ENCODE results near the gene LIN7B. TPM values are rescaled to one million over a fixed set of nuclear protein-coding genes. Genes with fewer than 3 reads are reported as not detected.

LIN7B gene
- total and polyA plus RNA-seq, 9 of the 15 experiments (the other 6 are each of a cell fraction or from before 2014, with no cell fraction given), result 0.89 to 15.7 (median 4.0) TPM

DNA sequence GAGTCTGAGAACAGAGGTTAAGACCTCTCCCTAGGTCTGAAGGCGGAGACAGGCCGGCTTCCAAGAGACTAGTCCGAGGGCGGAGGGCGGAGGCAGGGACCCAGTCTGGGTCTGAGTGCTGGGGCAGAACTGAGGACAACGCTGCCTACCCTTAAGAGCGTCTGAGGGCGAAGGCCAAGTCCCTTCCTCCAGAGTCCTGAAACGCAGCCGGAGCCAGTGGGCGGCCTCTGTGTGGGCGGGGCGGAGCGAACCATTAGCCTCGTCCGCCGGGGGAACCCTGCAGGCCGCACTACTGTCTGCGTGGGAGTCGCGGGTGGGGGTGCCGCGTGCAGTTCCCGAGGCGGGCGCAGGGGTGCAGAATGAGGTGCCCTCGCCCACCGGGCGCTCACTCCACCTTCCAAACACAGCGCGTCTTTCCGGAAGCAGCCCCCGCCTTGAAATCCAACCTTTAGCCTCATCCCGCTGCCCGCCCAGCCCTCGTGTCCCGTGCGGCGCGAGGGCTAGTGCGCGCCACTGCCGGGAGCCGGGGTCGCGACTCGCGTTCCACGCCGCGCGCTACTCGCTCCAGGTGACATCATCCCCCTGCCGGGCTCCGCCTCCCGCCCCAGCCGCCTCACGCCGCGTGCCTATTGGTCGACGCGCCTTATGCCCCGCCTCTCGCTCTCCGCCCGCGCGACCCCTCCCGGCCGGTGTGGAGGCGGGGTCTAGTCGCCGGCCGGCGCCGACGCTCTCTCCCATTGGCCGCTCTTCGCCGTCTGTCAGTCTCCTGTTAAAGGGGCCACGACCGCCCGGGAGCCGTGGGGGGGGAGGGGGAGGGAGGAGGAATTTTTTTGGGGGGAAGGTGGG lies 4.6 kb downstream of the LIN7B start, which contains the start of gene C19orf73 (continued):
- TF ChIP-seq, protein P1, sequence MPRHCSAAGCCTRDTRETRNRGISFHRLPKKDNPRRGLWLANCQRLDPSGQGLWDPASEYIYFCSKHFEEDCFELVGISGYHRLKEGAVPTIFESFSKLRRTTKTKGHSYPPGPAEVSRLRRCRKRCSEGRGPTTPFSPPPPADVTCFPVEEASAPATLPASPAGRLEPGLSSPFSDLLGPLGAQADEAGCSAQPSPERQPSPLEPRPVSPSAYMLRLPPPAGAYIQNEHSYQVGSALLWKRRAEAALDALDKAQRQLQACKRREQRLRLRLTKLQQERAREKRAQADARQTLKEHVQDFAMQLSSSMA (CRISPR knock-in tag; IDR thresholded peaks at IDR 0.05), result peak; percentile 69; the same call in 1 of the 2 replicates
- TF ChIP-seq JUND (IDR thresholded peaks at IDR 0.05; ENCODE audit: borderline replicate concordance, low read depth, low read length), result peak; percentile 87
- TF ChIP-seq JUND (tag; IDR thresholded peaks at IDR 0.05; ENCODE audit: borderline replicate concordance, low read depth, low read length), result peak; percentile 91; the same call in 2 of the 3 replicates
- no peak; a peak in 1 of 4 replicates for TF ChIP-seq CSDE1 (IDR thresholded peaks at IDR 0.05)
- TF ChIP-seq RB1 (IDR thresholded peaks at IDR 0.05; ENCODE audit: low read depth), result no peak; the same call in 1 of the 2 replicates
- TF ChIP-seq, protein P2, sequence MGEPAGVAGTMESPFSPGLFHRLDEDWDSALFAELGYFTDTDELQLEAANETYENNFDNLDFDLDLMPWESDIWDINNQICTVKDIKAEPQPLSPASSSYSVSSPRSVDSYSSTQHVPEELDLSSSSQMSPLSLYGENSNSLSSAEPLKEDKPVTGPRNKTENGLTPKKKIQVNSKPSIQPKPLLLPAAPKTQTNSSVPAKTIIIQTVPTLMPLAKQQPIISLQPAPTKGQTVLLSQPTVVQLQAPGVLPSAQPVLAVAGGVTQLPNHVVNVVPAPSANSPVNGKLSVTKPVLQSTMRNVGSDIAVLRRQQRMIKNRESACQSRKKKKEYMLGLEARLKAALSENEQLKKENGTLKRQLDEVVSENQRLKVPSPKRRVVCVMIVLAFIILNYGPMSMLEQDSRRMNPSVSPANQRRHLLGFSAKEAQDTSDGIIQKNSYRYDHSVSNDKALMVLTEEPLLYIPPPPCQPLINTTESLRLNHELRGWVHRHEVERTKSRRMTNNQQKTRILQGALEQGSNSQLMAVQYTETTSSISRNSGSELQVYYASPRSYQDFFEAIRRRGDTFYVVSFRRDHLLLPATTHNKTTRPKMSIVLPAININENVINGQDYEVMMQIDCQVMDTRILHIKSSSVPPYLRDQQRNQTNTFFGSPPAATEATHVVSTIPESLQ (CRISPR knock-in tag; IDR thresholded peaks at IDR 0.05), result peak; percentile 84; the same call in 1 of the 2 replicates
- no peak for TF ChIP-seq NFE2L1 (tag; IDR thresholded peaks at IDR 0.05; ENCODE audit: borderline replicate concordance, low read depth)
- TF ChIP-seq KDM1A (IDR thresholded peaks at IDR 0.05), result no peak
- no peak for TF ChIP-seq RAD21 (CRISPR knock-in tag; conservative IDR thresholded peaks at IDR 0.05 in 1 of 2, IDR thresholded peaks at IDR 0.05 in 1 of 2)
- no peak for TF ChIP-seq NFATC3 (IDR thresholded peaks at IDR 0.05)
- TF ChIP-seq ZBTB12 (CRISPR knock-in tag; IDR thresholded peaks at IDR 0.05), result no peak
- TF ChIP-seq POLR2H (tag; IDR thresholded peaks at IDR 0.05; ENCODE audit: low read depth), result no peak
- no peak for TF ChIP-seq MCM7 (IDR thresholded peaks at IDR 0.05)
- TF ChIP-seq, protein P3, sequence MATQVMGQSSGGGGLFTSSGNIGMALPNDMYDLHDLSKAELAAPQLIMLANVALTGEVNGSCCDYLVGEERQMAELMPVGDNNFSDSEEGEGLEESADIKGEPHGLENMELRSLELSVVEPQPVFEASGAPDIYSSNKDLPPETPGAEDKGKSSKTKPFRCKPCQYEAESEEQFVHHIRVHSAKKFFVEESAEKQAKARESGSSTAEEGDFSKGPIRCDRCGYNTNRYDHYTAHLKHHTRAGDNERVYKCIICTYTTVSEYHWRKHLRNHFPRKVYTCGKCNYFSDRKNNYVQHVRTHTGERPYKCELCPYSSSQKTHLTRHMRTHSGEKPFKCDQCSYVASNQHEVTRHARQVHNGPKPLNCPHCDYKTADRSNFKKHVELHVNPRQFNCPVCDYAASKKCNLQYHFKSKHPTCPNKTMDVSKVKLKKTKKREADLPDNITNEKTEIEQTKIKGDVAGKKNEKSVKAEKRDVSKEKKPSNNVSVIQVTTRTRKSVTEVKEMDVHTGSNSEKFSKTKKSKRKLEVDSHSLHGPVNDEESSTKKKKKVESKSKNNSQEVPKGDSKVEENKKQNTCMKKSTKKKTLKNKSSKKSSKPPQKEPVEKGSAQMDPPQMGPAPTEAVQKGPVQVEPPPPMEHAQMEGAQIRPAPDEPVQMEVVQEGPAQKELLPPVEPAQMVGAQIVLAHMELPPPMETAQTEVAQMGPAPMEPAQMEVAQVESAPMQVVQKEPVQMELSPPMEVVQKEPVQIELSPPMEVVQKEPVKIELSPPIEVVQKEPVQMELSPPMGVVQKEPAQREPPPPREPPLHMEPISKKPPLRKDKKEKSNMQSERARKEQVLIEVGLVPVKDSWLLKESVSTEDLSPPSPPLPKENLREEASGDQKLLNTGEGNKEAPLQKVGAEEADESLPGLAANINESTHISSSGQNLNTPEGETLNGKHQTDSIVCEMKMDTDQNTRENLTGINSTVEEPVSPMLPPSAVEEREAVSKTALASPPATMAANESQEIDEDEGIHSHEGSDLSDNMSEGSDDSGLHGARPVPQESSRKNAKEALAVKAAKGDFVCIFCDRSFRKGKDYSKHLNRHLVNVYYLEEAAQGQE (IDR thresholded peaks at IDR 0.05; ENCODE audit: borderline replicate concordance), result no peak; the same call in 1 of the 2 replicates
- TF ChIP-seq, protein P3 (CRISPR knock-in tag; IDR thresholded peaks at IDR 0.05; ENCODE audit: low read depth), result peak; percentile 88
